ENCODE results near the gene RIC8A. TPM values are rescaled to one million over a fixed set of nuclear protein-coding genes. Genes with fewer than 3 reads are reported as not detected.

The RIC8A gene
- total and polyA plus RNA-seq, 9 donors = 33.6 to 119 (median 83.8) TPM

DNA sequence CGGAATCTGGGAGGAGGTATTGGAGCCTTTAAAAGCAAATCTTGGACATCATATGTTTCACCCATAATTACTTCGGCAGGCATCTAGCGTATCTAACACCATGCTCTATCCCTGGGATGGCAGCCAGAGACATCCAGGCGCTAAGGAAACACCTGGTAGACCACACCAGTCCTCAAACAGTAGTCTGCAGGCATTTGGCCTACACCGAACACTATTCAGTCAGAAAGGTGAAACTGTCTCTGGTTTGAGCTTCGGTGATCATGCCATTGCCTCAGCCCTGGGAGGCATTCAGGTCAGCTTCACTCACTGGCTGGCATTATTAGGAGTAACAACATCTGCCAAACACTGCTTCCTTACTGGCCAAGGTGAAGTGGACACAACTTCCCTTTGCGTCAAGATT, 16.9 kb downstream of the RIC8A start:
- Histone ChIP-seq H3K4me3 (no peak overlapping the region), H3K9me3 (no peaks in the 10 kb centered on the region), H3K27me3 (no peaks in the 10 kb centered on the region), H3K4me1 (ENCODE audit: insufficient read depth) (no peaks in the 10 kb centered on the region), H3K36me3 (no peaks in the 10 kb centered on the region), H3K27ac (no peak overlapping the region)
- TF ChIP-seq CTCF (IDR thresholded peaks at IDR 0.05) (no peak), POLR2A (IDR thresholded peaks at IDR 0.05) (no peak), EP300 (IDR thresholded peaks at IDR 0.05) (no peak)
- no peak for DNase-seq
- 81 to 88% (median 83%) methylated on average over 7 of the region's 7 CpGs for WGBS, 3 donors
- intact Hi-C loops (cut with DNase I) = no loop called here

GRCh38 chr11:225734-226453, 18.4 kb downstream of the RIC8A start:
- intact Hi-C loops (cut with DNase I) = no loop called here

DNA sequence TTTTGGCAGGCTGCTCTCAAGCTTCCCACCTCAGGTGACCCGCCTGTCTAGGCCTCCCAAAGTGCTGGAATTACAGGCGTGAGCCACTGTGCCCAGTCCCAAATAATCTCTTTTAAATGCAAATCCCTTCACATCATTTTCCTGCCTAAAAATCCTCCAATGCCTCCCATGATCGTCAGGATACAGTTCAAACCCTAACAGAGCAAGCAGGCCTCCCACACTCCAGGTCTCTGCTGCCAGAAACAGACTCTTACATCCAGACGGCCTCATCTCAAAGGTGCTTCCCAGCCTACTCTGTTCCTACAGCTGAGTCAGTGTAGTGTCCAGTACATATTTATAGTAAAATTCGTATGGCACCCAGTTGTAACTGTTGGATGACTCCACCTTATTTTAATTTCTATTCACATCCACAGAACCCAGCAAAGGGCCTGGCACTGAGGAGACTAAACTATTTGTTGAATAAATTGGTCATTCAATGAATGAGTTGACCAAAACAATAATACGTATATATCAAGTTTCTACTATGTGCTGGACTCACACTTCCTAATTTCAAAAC, 20.4 kb downstream of the RIC8A start:
- intact Hi-C loops (cut with DNase I) = no loop called here
- no peak for DNase-seq
- H3K9me3 ChIP-seq = no peaks in the 10 kb centered on the region
- TF ChIP-seq EP300 (IDR thresholded peaks at IDR 0.05) = no peak
- TF ChIP-seq CTCF (IDR thresholded peaks at IDR 0.05) = no peak
- TF ChIP-seq POLR2A (IDR thresholded peaks at IDR 0.05) = no peak
- H3K27me3 ChIP-seq = no peaks in the 10 kb centered on the region
- H3K27ac ChIP-seq = no peak overlapping the region
- H3K36me3 ChIP-seq = no peaks in the 10 kb centered on the region
- WGBS, 3 donors = 80 to 86% (median 81%) methylated on average over 6 of the region's 6 CpGs
- H3K4me1 ChIP-seq (ENCODE audit: insufficient read depth) = no peaks in the 10 kb centered on the region
- no peak overlapping the region for H3K4me3 ChIP-seq

More at GRCh38 chr11:225734-226453, 18.4 kb downstream of the RIC8A start:
- Histone ChIP-seq H3K4me3 (no peak overlapping the region), H3K9me3 (no peaks in the 10 kb centered on the region), H3K36me3 (no peaks in the 10 kb centered on the region), H3K27ac (no peak overlapping the region), H3K27me3 (no peaks in the 10 kb centered on the region), H3K4me1 (ENCODE audit: insufficient read depth) (no peaks in the 10 kb centered on the region)
- DNase-seq = no peak
- WGBS, 3 donors = 91 to 94% (median 93%) methylated on average over 10 of the region's 10 CpGs
- TF ChIP-seq POLR2A (IDR thresholded peaks at IDR 0.05) (no peak), CTCF (IDR thresholded peaks at IDR 0.05) (no peak), EP300 (IDR thresholded peaks at IDR 0.05) (no peak)

DNA sequence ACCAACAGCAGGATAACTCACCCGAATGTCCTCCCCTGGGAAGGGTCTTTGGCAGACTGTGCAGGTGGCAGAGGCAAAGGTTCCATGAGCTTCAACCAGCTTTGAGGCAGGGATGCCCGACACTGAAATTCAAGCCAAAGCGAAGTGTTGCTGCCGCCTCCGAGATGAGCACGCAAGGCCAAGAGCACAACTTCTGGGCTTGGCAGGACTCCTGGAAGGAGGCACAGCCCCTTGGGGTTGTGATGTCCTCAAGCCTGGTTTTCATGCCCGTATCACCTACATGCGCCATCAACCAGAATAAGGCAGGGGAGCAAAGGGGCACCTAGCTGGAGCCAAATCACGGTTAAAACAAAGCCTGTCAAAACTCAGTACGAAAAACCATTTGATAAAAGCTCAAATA, 22.9 kb downstream of the RIC8A start:
- Histone ChIP-seq H3K27ac (no peak overlapping the region), H3K27me3 (no peaks in the 10 kb centered on the region), H3K4me3 (no peak overlapping the region), H3K36me3 (no peaks in the 10 kb centered on the region), H3K4me1 (ENCODE audit: insufficient read depth) (peaks cover 4% of the 10 kb centered on the region), H3K9me3 (no peaks in the 10 kb centered on the region)
- 91 to 95% (median 92%) methylated on average over 10 of the region's 10 CpGs for WGBS, 3 donors
- no peak for TF ChIP-seq POLR2A (IDR thresholded peaks at IDR 0.05)
- TF ChIP-seq EP300 (IDR thresholded peaks at IDR 0.05) = no peak
- TF ChIP-seq CTCF (IDR thresholded peaks at IDR 0.05) = no peak
- DNase-seq = no peak
- intact Hi-C loops (cut with DNase I) = loop anchor here in 1 of 4 donors (10.0 kb wide), 1 partner anchor 74 kb away; the partner anchor contains the start of gene IFITM2

Measured in ovary (tissue), 9 donors.